ENCODE measurements around the gene UGT1A7. TPM values are rescaled to one million over a fixed set of nuclear protein-coding genes. Genes with fewer than 3 reads are reported as not detected.

UGT1A7 gene
- total RNA-seq, 1 donor: not detected

- no peak for TF ChIP-seq CTCF (IDR thresholded peaks at IDR 0.05; ENCODE audit: insufficient read depth, low read length)
- no peak within 1 kb of the TSS for H3K4me3 ChIP-seq (ENCODE audit: low read depth, low read length)
- no peak for DNase-seq (ENCODE audit: low read depth)
These were observed 10.2 kb upstream of the UGT1A7 start, which contains the start of gene UGT1A9 for GRCh38 chr2:233671290-233672161. UGT1A9 (plus strand) TSS chr2:233671898; CDS start chr2:233671935, 37 bp downstream.

GRCh38 chr2:233672886-233673285, 8.8 kb upstream of the UGT1A7 start:
- TF ChIP-seq CTCF (IDR thresholded peaks at IDR 0.05; ENCODE audit: insufficient read depth, low read length): no peak
- H3K4me3 ChIP-seq (ENCODE audit: low read depth, low read length): no peak overlapping the region
- no peak for DNase-seq (ENCODE audit: low read depth)

- no peak for TF ChIP-seq CTCF (IDR thresholded peaks at IDR 0.05; ENCODE audit: insufficient read depth, low read length)
- DNase-seq (ENCODE audit: low read depth): no peak
These were observed 7.8 kb upstream of the UGT1A7 start for GRCh38 chr2:233673896-233674295.

GRCh38 chr2:233674314-233674713, 7.4 kb upstream of the UGT1A7 start:
- no peak for TF ChIP-seq CTCF (IDR thresholded peaks at IDR 0.05; ENCODE audit: insufficient read depth, low read length)
- DNase-seq (ENCODE audit: low read depth): no peak
- H3K4me3 ChIP-seq (ENCODE audit: low read depth, low read length): no peak overlapping the region

More at GRCh38 chr2:233673896-233674295, 7.8 kb upstream of the UGT1A7 start:
- no peak overlapping the region for H3K4me3 ChIP-seq (ENCODE audit: low read depth, low read length)

- peak; percentile 5 for TF ChIP-seq CTCF (IDR thresholded peaks at IDR 0.05; ENCODE audit: insufficient read depth, low read length)
- no peak overlapping the region for H3K4me3 ChIP-seq (ENCODE audit: low read depth, low read length)
- no peak for DNase-seq (ENCODE audit: low read depth)
These were observed 6.7 kb upstream of the UGT1A7 start for GRCh38 chr2:233674995-233675394.

- no peak for TF ChIP-seq CTCF (IDR thresholded peaks at IDR 0.05; ENCODE audit: insufficient read depth, low read length)
These were observed 5.7 kb upstream of the UGT1A7 start for GRCh38 chr2:233676046-233676445.

More at GRCh38 chr2:233676046-233676445, 5.7 kb upstream of the UGT1A7 start:
- H3K4me3 ChIP-seq (ENCODE audit: low read depth, low read length): no peak overlapping the region
- no peak for DNase-seq (ENCODE audit: low read depth)
